ENCODE results near the gene TACR1. TPM values are rescaled to one million over a fixed set of nuclear protein-coding genes. Genes with fewer than 3 reads are reported as not detected.

Gene TACR1
- total and polyA plus RNA-seq, 2 of the 4 experiments (the other 2 are of a cell fraction) = under 0.01 to 0.09 TPM

DNA sequence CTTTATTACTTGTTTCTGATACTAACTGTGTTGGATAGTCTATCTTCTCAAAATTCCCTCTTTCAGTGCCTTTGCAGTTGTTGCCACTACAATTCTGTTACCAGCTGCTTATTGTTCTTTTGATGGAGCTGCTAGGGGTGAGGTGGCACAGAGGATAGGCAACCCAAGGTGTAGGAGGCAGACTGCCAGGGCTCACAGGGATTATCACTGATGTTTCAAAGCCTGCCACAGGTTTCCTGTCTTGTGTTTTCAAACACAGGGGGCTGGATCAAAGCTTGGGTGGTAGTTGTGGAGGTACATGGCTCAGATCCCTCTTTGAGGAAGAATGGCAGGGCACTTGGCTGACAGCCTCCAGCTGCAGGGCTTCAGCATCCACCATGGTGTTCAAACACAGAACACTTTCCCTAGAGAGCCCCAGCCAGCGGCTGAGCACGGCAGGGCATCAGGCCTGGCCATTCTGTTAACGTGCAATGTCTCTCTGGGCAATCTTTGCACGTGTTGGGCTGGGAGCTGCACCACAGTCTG, 153.7 kb downstream of the TACR1 start:
- Histone ChIP-seq H3K4me2 (ENCODE audit: low read depth, low read length) (no peak overlapping the region), H2BK15ac (ENCODE audit: low read depth, low read length) (peak overlapping the region; percentile 90; the same call in 2 of the 3 replicates), H3K56ac (ENCODE audit: extremely low read depth, insufficient read depth, low read length) (no peak overlapping the region), H4K20me1 (ENCODE audit: insufficient read depth, low read length) (peaks cover 7% of the 10 kb centered on the region; the same call in 1 of the 2 replicates), H3K4ac (ENCODE audit: low read depth, low read length) (0 out of 2 replicates have a peak overlapping the region, but pooled peaks have one; percentile 19), H3K27me3 (ENCODE audit: control insufficient read depth, insufficient read depth, low read length) (no peaks in the 10 kb centered on the region), H4K91ac (ENCODE audit: insufficient read depth, low read depth, low read length) (peak overlapping the region; percentile 38), H3K4me1 (ENCODE audit: control insufficient read depth, insufficient read depth, low read length) (peaks cover 20% of the 10 kb centered on the region), H2AK9ac (replicated peaks; ENCODE audit: low read depth, low read length, poor library complexity) (peak overlapping the region; percentile 7), H2BK20ac (ENCODE audit: low read depth, low read length) (peak overlapping the region; percentile 11; the same call in 1 of the 2 replicates), H3K36me3 (ENCODE audit: control insufficient read depth, insufficient read depth, low read length) (no peaks in the 10 kb centered on the region; the same call in 1 of the 2 replicates), H3K79me1 (ENCODE audit: low read depth in 1 of 2, low read length in 2 of 2) (no peaks in the 10 kb centered on the region; a peak in 1 of 4 replicates), H3K9me3 (ENCODE audit: control insufficient read depth, insufficient read depth, low read length) (no peaks in the 10 kb centered on the region), H2BK120ac (ENCODE audit: low read depth, low read length) (peak overlapping the region; percentile 87; the same call in 1 of the 2 replicates), H2AK5ac (ENCODE audit: low read depth, low read length) (peak overlapping the region; percentile 21; the same call in 1 of the 2 replicates), H3K9me1 (ENCODE audit: insufficient read depth, low read length) (peaks cover 28% of the 10 kb centered on the region), H3K9ac (ENCODE audit: low read depth, low read length) (no peak overlapping the region), H3K4me3 (ENCODE audit: insufficient read depth, low read depth, low read length) (no peak overlapping the region), H4K5ac (ENCODE audit: low read depth, low read length) (no peak overlapping the region), H3K23ac (ENCODE audit: low read depth, low read length) (0 out of 2 replicates have a peak overlapping the region, but pooled peaks have one; percentile 8), H2AFZ (replicated peaks; ENCODE audit: low read length, poor library complexity) (no peak overlapping the region), H3K14ac (replicated peaks; ENCODE audit: low read depth, low read length) (no peak overlapping the region), H3K27ac (ENCODE audit: insufficient read depth, low read length) (no peak overlapping the region), H2BK5ac (ENCODE audit: low read depth, low read length, poor library complexity, severe bottlenecking) (no peak overlapping the region), H4K8ac (ENCODE audit: low read depth in 2 of 2, low read length in 2 of 2) (peak overlapping the region in 1 of 2 experiments; percentile 3; a peak in 1 of 4 replicates), H3K18ac (ENCODE audit: low read depth, low read length) (no peak overlapping the region; the same call in 1 of the 2 replicates)
- WGBS, 2 experiments (ENCODE audit: extremely low coverage in 2 of 2, insufficient read length in 1 of 2) = no CpG with 5 or more reads among the region's 4 CpGs
- dilution Hi-C loops (cut with HindIII; ENCODE audit: low sequenced_read_pairs, unreplicated experiment) (no loop called here), in situ Hi-C loops (cut with MboI; ENCODE audit: low sequenced_read_pairs) (no loop called here), intact Hi-C loops (cut with micrococcal nuclease) (no loop called here)
- CTCF ChIA-PET = no interaction called here
- TF ChIP-seq NFE2L2 (IDR thresholded peaks at IDR 0.05; ENCODE audit: low read depth, low read length) (no peak), FOS (IDR thresholded peaks at IDR 0.05; ENCODE audit: low read depth, low read length) (no peak), MXI1 (IDR thresholded peaks at IDR 0.05; ENCODE audit: borderline replicate concordance, low read depth, low read length) (no peak), POLR2A (IDR thresholded peaks at IDR 0.05; ENCODE audit: low read depth, low read length) (no peak), BHLHE40 (IDR thresholded peaks at IDR 0.05; ENCODE audit: low read depth, low read length) (no peak), CEBPB (IDR thresholded peaks at IDR 0.05; ENCODE audit: low read depth, low read length) (no peak), SMC3 (IDR thresholded peaks at IDR 0.05; ENCODE audit: low read depth, low read length) (no peak), CTCF (conservative IDR thresholded peaks at IDR 0.05; ENCODE audit: low read depth, low read length) (no peak), RFX5 (IDR thresholded peaks at IDR 0.05; ENCODE audit: low read depth, low read length) (no peak)
- TF ChIP-seq, protein P1, sequence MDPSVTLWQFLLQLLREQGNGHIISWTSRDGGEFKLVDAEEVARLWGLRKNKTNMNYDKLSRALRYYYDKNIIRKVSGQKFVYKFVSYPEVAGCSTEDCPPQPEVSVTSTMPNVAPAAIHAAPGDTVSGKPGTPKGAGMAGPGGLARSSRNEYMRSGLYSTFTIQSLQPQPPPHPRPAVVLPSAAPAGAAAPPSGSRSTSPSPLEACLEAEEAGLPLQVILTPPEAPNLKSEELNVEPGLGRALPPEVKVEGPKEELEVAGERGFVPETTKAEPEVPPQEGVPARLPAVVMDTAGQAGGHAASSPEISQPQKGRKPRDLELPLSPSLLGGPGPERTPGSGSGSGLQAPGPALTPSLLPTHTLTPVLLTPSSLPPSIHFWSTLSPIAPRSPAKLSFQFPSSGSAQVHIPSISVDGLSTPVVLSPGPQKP (IDR thresholded peaks at IDR 0.05; ENCODE audit: borderline replicate concordance, low read depth, low read length) = no peak
- ATAC-seq (ENCODE audit: low read depth) = no peak
- DNase-seq = no peak
- no TSS peak for BruUV-seq (replicated peaks)
- POLR2A ChIA-PET (ENCODE audit: unreplicated experiment) = no interaction called here
